ENCODE measurements around the gene DOHH.

GRCh38 chr19:3537101-3537437 is 36.6 kb upstream of the DOHH start:
- TF ChIP-seq CTCF (conservative IDR thresholded peaks at IDR 0.05 in 1 of 2, IDR thresholded peaks at IDR 0.05 in 1 of 2; ENCODE audit: extremely low read depth in 1 of 2, insufficient read depth in 1 of 2, low read depth in 1 of 2, low read length in 2 of 2): no peak
- no peak for TF ChIP-seq EZH2 (IDR thresholded peaks at IDR 0.05; ENCODE audit: borderline replicate concordance, low read length)
